H9 (cell line): ENCODE data around the gene UBL4A. TPM values are rescaled to one million over a fixed set of nuclear protein-coding genes. Genes with fewer than 3 reads are reported as not detected.

Source experiments
- DNase-seq: peaks from one replicate; pipeline ENCODE4 v3.0.0-alpha.2; 2017
- H2AFZ ChIP-seq: one replicate; pipeline ENCODE4 v1.6.1; 2013; ENCODE audit warnings: mild to moderate bottlenecking, low read length, control low read depth, moderate library complexity
- H2AK5ac ChIP-seq: 2 replicates; pipeline ENCODE4 v1.6.1; 2013; ENCODE audit warnings: low read length, control low read depth, mixed read lengths; ENCODE audit not compliant: insufficient read length
- H2BK120ac ChIP-seq: one replicate; pipeline ENCODE4 v1.6.1; 2013; ENCODE audit warnings: low read depth, mild to moderate bottlenecking, low read length, control low read depth, inconsistent platforms; ENCODE audit not compliant: poor library complexity, severe bottlenecking
- H2BK12ac ChIP-seq: 2 replicates; pipeline ENCODE4 v1.6.1; 2013; ENCODE audit warnings: low read length, control low read depth, mixed read lengths, low read depth; ENCODE audit not compliant: insufficient read length
- H2BK15ac ChIP-seq: 2 replicates; pipeline ENCODE4 v1.6.1; 2013; ENCODE audit warnings: low read depth, low read length, control low read depth
- H2BK20ac ChIP-seq: one replicate; pipeline ENCODE4 v1.6.1; 2013; ENCODE audit warnings: low read depth, mild to moderate bottlenecking, low read length, control low read depth, inconsistent platforms; ENCODE audit not compliant: poor library complexity, severe bottlenecking
- H2BK5ac ChIP-seq: 2 replicates; pipeline ENCODE4 v1.6.1; 2013; ENCODE audit warnings: low read length, control low read depth, mixed read lengths; ENCODE audit not compliant: insufficient read length
- H3K14ac ChIP-seq: 2 replicates; pipeline ENCODE4 v1.6.1; 2013; ENCODE audit warnings: low read length, control low read depth; ENCODE audit not compliant: insufficient read depth
- H3K18ac ChIP-seq: 2 replicates; pipeline ENCODE4 v1.6.1; 2013; ENCODE audit warnings: low read depth, mild to moderate bottlenecking, mixed read lengths, low read length, control low read depth; ENCODE audit not compliant: insufficient read length
- H3K23ac ChIP-seq: 2 replicates; pipeline ENCODE4 v1.6.1; 2013; ENCODE audit warnings: low read length, control low read depth, mixed read lengths, low read depth; ENCODE audit not compliant: insufficient read length
- H3K23me2 ChIP-seq: 2 replicates; pipeline ENCODE4 v1.6.1; 2013; ENCODE audit warnings: low read depth, mild to moderate bottlenecking, mixed read lengths, low read length, control low read depth; ENCODE audit not compliant: insufficient read length, poor library complexity, severe bottlenecking
- H3K27ac ChIP-seq: 2 replicates; pipeline ENCODE4 v1.5.1; 2013; ENCODE audit warnings: low read length, control low read depth, mixed read lengths, low read depth; ENCODE audit not compliant: insufficient read length
- H3K27me3 ChIP-seq: 2 replicates; pipeline ENCODE4 v1.6.1; 2013; ENCODE audit warnings: low read length, control low read depth, inconsistent platforms; ENCODE audit not compliant: insufficient read depth
- H3K4ac ChIP-seq: 2 replicates; pipeline ENCODE4 v1.6.1; 2013; ENCODE audit warnings: low read depth, mild to moderate bottlenecking, control low read depth, inconsistent platforms, low read length, moderate library complexity
- H3K4me1 ChIP-seq: 2 replicates; pipeline ENCODE4 v1.6.1; 2013; ENCODE audit warnings: low read length, control low read depth, inconsistent platforms; ENCODE audit not compliant: insufficient read depth
- H3K4me2 ChIP-seq: 2 replicates; pipeline ENCODE4 v1.6.1; 2013; ENCODE audit warnings: low read length, control low read depth, mixed read lengths; ENCODE audit not compliant: insufficient read length, insufficient read depth
- H3K56ac ChIP-seq: 2 replicates; pipeline ENCODE4 v1.6.1; 2013; ENCODE audit warnings: low read depth, mild to moderate bottlenecking, mixed read lengths, low read length, control low read depth; ENCODE audit not compliant: insufficient read length
- H3K79me1 ChIP-seq: 2 replicates; pipeline ENCODE4 v1.6.1; 2013; ENCODE audit warnings: low read depth, mild to moderate bottlenecking, moderate library complexity, low read length, control low read depth, inconsistent platforms; ENCODE audit not compliant: insufficient read depth, poor library complexity, severe bottlenecking
- H3K79me2 ChIP-seq: 2 replicates; pipeline ENCODE4 v1.6.1; 2013; ENCODE audit warnings: low read length, control low read depth, inconsistent platforms; ENCODE audit not compliant: insufficient read depth
- H3K9ac ChIP-seq: 2 replicates; pipeline ENCODE4 v1.6.1; 2013; ENCODE audit warnings: low read length, control low read depth, mixed read lengths; ENCODE audit not compliant: insufficient read length; ENCODE audit errors: extremely low read depth
- H3K9me3 ChIP-seq: one replicate; pipeline ENCODE4 v1.6.1; 2013; ENCODE audit warnings: low read depth, low read length, inconsistent platforms; ENCODE audit not compliant: control insufficient read depth
- H3T11ph ChIP-seq: one replicate; pipeline ENCODE4 v1.6.1; 2013; ENCODE audit warnings: mild to moderate bottlenecking, low read length, control low read depth, inconsistent platforms
- H4K20me1 ChIP-seq: one replicate; pipeline ENCODE4 v1.6.1; 2013; ENCODE audit not compliant: control insufficient read depth, insufficient read length, insufficient read depth
- H4K5ac ChIP-seq: 2 replicates; pipeline ENCODE4 v1.6.1; 2013; ENCODE audit warnings: low read depth, mild to moderate bottlenecking, mixed read lengths, low read length, control low read depth; ENCODE audit not compliant: insufficient read length
- H4K8ac ChIP-seq: replicated peaks from 2 replicates; pipeline ENCODE4 v1.6.1; 2013; ENCODE audit warnings: low read length, control low read depth, mixed read lengths, low read depth; ENCODE audit not compliant: insufficient read length
- H4K91ac ChIP-seq: 2 replicates; pipeline ENCODE4 v1.6.1; 2013; ENCODE audit warnings: low read depth, mild to moderate bottlenecking, moderate library complexity, mixed read lengths, low read length, control low read depth; ENCODE audit not compliant: insufficient read length
- H3K27ac Mint-ChIP-seq, 3 experiments: 2 replicates in 2 of 3; 3 replicates in 1 of 3; pipeline ENCODE4 v1.8.0; 2020 to 2021; ENCODE audit warnings: mixed read lengths in 3 of 3, mild to moderate bottlenecking in 1 of 3, moderate library complexity in 1 of 3
- H3K27me3 Mint-ChIP-seq: 2 replicates; pipeline ENCODE4 v1.8.0; 2021; ENCODE audit warnings: low read depth, mild to moderate bottlenecking, moderate library complexity, mixed read lengths
- H3K36me3 Mint-ChIP-seq, 3 experiments: 2 replicates in 2 of 3; 3 replicates in 1 of 3; pipeline ENCODE4 v1.8.0; 2020 to 2021; ENCODE audit warnings: low read depth in 3 of 3, mixed read lengths in 3 of 3; ENCODE audit not compliant: insufficient read depth in 1 of 3
- H3K4me1 Mint-ChIP-seq, 2 experiments: 2 replicates each; pipeline ENCODE4 v1.8.0; 2020; ENCODE audit warnings: mixed read lengths in 2 of 2
- H3K4me3 Mint-ChIP-seq, 2 experiments: 2 replicates in 1 of 2; 3 replicates in 1 of 2; pipeline ENCODE4 v1.8.0; 2020 to 2021; ENCODE audit warnings: mild to moderate bottlenecking in 2 of 2, mixed read lengths in 2 of 2, moderate library complexity in 1 of 2
- H3K9me3 Mint-ChIP-seq, 2 experiments: 2 replicates in 1 of 2; 3 replicates in 1 of 2; pipeline ENCODE4 v1.8.0; 2020; ENCODE audit warnings: mild to moderate bottlenecking in 2 of 2, mixed read lengths in 2 of 2, moderate library complexity in 1 of 2
- WGBS: extraction: QIAGEN DNeasy Blood & Tissue Kit; methylation state at CpG from one replicate; pipeline ENCODE4 v1.1.7; 2013; ENCODE audit warnings: missing lambda C conversion rate, low lambda C conversion rate, mixed read lengths; ENCODE audit not compliant: insufficient read length; ENCODE audit errors: extremely low coverage; 5-methylcytosine and 5-hydroxymethylcytosine counted together
- total RNA-seq: library from RNA; stranded (reverse); gene quantifications from 2 replicates; pipeline ENCODE4 v1.2.1, GENCODE V29; 2021
- TF ChIP-seq, protein P1 (sequence below): fragments of 200-600 bp; sonication (generic); conservative IDR thresholded peaks from 3 replicates; pipeline ENCODE4 v1.8.0; 2021; ENCODE audit warnings: antibody characterized with exemption, mild to moderate bottlenecking

The UBL4A gene
- total RNA-seq, 1 experiment from 2014 or later: 30.9 TPM

DNA sequence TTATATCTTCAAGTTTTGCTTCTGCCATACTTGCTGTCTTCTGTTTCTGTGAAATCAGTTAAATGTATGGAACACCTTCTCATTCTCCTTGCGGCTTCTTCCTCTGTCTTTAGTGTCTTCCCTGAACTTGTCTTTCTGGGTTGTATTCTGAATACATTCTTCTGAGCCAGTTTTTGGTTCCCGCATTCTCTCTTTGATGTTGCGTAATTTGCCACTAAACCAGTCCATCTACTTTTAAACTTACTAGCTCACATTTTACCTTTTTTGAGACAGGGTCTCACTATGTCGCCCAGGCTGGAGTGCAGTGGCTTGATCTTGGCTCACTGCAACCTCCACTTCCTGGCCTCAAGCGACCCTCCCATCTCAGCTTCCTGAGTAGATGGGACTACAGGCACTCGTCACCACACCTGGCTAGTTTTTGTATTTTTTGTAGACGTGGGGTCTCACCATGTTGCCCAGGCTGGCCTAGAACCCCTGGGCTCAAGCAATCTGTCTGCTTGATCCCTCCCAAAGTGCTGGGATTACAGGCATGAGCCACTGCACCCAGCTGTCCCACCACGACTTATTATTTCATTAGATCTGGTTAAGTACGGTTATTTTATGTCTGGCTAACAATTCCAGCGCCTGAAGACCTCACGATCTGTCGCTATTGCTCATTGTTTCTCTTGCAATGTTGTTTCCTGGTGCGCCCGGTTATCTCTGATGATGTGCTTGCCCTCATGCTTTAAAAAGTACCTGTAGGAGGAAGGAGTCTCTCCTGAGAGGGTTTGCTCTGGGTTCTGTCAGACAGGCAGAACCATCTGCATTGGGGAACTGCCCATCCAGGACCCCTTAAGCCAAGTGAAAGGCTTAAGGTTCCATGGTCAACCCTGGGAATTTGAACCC, 39.4 kb upstream of the UBL4A start:
- H4K5ac ChIP-seq: no peak overlapping the region
- no peak overlapping the region for H3T11ph ChIP-seq
- no peak for DNase-seq
- no peak overlapping the region for H2BK5ac ChIP-seq
- no peak overlapping the region for H3K4me3 Mint-ChIP-seq
- H4K8ac ChIP-seq: no peak overlapping the region
- peaks cover 3 to 11% (median 5%) of the 10 kb centered on the region in 3 experiments; a peak in 6 of 7 replicates for H3K36me3 Mint-ChIP-seq
- no peak overlapping the region for H2BK120ac ChIP-seq
- TF ChIP-seq, protein P1, sequence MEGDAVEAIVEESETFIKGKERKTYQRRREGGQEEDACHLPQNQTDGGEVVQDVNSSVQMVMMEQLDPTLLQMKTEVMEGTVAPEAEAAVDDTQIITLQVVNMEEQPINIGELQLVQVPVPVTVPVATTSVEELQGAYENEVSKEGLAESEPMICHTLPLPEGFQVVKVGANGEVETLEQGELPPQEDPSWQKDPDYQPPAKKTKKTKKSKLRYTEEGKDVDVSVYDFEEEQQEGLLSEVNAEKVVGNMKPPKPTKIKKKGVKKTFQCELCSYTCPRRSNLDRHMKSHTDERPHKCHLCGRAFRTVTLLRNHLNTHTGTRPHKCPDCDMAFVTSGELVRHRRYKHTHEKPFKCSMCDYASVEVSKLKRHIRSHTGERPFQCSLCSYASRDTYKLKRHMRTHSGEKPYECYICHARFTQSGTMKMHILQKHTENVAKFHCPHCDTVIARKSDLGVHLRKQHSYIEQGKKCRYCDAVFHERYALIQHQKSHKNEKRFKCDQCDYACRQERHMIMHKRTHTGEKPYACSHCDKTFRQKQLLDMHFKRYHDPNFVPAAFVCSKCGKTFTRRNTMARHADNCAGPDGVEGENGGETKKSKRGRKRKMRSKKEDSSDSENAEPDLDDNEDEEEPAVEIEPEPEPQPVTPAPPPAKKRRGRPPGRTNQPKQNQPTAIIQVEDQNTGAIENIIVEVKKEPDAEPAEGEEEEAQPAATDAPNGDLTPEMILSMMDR: no peak
- H2BK20ac ChIP-seq: no peak overlapping the region
- no peaks in the 10 kb centered on the region for H3K79me1 ChIP-seq
- H3K23ac ChIP-seq: no peak overlapping the region
- no peak overlapping the region for H3K18ac ChIP-seq
- no peak overlapping the region for H2BK12ac ChIP-seq
- H3K27ac ChIP-seq: no peak overlapping the region
- no peak overlapping the region for H3K56ac ChIP-seq
- no peaks in the 10 kb centered on the region for H4K20me1 ChIP-seq
- H2AK5ac ChIP-seq: no peak overlapping the region
- peaks cover 3 to 4% of the 10 kb centered on the region in 2 experiments; a peak in 3 of 4 replicates for H3K4me1 Mint-ChIP-seq
- H3K27me3 Mint-ChIP-seq: peaks cover 58% of the 10 kb centered on the region
- no peak overlapping the region for H3K4me2 ChIP-seq
- H3K9me3 ChIP-seq: peaks cover 14% of the 10 kb centered on the region
- no CpG with 5 or more reads among the region's 14 CpGs for WGBS
- H3K9ac ChIP-seq: no peak overlapping the region
- no peaks in the 10 kb centered on the region for H3K27me3 ChIP-seq
- H3K4ac ChIP-seq: no peak overlapping the region
- H2AFZ ChIP-seq: no peak overlapping the region
- H3K14ac ChIP-seq: no peak overlapping the region
- no peaks in the 10 kb centered on the region for H3K4me1 ChIP-seq
- H4K91ac ChIP-seq: no peak overlapping the region
- no peak overlapping the region for H3K27ac Mint-ChIP-seq
- peaks cover 61 to 63% of the 10 kb centered on the region in 2 experiments for H3K9me3 Mint-ChIP-seq
- H2BK15ac ChIP-seq: no peak overlapping the region
- no peaks in the 10 kb centered on the region for H3K79me2 ChIP-seq
- no peaks in the 10 kb centered on the region for H3K23me2 ChIP-seq
